HG03196 (cell line): Measurements from ENCODE around the gene BACE2.
"Not testable (repeated sequence)": the region's sequence is repeated elsewhere in the genome, so short reads cannot be mapped to it uniquely, and the experiment has no call there.

Experiments used
- ATAC-seq: cut with Tn5 transposase; IDR thresholded peaks from one replicate; pipeline ENCODE4 v1.9.1; 2021; ENCODE audit not compliant: unreplicated experiment

The BACE2 gene

DNA sequence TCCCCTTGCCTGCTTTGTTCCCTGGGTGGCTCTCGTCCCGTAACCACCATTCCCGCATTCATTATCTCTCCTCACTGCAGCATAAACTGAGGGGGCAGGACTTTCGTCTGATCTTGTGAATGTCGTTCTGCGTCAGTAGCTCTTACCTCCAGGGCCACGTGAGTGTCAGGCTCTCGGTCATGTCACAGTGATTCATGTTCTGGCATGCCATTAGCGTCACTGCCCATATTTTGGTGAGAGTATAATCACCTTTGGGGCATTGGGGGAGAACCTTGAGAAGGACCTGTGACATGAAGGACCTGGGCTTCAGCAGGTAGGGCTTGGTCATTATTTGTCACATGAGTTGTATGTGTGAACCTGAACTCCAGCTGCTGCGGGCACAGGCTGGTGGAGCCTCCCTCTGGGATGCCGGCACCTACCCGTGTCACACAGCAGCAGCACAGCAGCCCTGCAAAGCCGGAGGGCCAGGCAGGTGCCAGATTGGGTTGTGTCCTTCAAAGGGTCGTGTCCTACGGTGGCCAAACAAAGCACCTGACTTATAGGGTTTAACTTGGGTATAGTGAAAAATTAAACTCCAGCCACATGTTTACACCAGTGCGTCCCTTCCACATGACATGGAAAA is 68.5 kb downstream of the BACE2 start:
- no peak for ATAC-seq

DNA sequence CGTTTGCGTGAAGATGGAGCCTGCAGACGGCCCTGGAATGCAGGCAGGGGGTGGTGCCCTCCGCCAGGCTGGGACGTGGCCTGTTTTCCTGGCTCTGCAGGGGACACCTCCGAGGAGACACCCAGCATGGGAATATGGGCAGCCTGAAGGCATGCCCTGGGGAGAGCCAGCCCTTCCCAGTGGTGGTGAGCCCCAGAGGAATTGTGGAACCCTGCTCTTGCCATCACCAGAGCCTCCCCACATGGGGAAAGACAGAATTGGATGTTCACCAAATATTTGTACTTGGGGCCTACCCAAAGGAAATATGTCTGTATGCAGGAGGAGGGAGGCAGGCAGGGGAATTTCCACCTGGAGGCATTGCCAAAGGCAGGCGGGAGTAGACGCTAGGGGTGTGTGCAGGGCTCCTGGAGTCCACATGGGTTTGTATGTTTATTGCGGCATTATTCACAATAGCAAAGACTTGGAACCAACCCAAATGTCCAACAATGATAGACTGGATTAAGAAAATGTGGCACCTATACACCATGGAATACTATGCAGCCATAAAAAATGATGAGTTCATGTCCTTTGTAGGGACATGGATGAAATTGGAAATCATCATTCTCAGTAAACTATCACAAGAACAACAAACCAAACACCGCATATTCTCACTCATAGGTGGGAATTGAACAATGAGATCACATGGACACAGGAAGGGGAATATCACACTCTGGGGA is 70.3 kb downstream of the BACE2 start:
- ATAC-seq: not testable (repeated sequence)

DNA sequence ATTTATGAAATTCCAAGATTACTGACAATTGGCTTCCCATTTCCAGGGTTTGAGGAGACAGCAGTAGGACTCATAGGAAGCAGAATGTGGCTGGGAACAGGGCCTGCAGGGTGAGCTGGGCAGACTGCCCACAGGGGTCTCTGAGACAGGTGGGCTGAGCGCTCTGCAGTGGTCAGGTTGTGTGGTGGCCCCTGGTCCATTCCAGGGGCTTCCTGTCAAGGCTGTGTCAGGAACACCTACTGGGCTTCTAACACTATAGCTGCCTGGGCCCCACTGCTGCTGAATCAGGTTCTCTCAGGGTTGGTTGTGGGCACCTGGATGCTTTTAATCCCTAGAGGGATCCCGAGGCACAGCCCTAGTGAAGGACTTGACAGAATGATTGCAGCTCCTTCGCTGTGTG is 72.1 kb downstream of the BACE2 start:
- no peak for ATAC-seq

GRCh38 chr21:41241341-41241740 is 73.4 kb downstream of the BACE2 start:
- no peak for ATAC-seq

DNA sequence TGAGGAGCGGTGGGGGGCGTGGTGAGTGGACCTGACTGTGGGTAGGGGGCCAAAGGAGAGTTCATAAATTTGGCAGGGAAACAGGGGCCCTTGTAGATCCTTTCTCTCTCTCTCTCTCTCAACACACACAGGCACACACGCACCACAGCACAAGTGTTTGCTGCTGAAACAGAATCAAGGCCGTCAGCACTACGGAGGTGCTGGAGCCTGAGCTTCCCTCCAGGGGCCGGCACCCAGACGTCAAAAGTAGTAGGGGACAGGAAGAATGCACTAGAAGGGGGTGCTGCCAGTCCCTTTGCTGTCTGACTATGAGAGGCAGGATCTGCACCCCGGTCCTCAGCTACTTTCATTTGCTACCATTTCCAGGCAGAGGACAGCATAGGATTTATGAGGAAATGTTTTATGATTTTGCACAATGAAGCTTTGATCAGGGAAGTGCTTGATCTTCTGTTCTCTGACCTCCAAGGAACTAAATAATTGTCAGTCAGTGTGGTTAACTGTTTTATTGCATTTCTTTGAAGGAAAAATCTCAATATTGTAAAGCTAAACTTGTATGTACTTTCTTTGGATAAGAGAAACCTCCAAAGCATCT is 74.4 kb downstream of the BACE2 start:
- ATAC-seq: no peak

- ATAC-seq: no peak
These were observed 75.1 kb downstream of the BACE2 start for GRCh38 chr21:41243107-41243506.

- ATAC-seq: not testable (repeated sequence)
These were observed 76.4 kb downstream of the BACE2 start for GRCh38 chr21:41244266-41244880.

GRCh38 chr21:41245509-41246135 is 77.7 kb downstream of the BACE2 start:
- ATAC-seq: no peak

- ATAC-seq: no peak
These were observed 78.8 kb downstream of the BACE2 start for GRCh38 chr21:41246808-41247207.

GRCh38 chr21:41247561-41248545 is 79.9 kb downstream of the BACE2 start:
- ATAC-seq: no peak

GRCh38 chr21:41249476-41249875 is 81.5 kb downstream of the BACE2 start:
- ATAC-seq: no peak

GRCh38 chr21:41250519-41250918 is 82.6 kb downstream of the BACE2 start:
- ATAC-seq: no peak

DNA sequence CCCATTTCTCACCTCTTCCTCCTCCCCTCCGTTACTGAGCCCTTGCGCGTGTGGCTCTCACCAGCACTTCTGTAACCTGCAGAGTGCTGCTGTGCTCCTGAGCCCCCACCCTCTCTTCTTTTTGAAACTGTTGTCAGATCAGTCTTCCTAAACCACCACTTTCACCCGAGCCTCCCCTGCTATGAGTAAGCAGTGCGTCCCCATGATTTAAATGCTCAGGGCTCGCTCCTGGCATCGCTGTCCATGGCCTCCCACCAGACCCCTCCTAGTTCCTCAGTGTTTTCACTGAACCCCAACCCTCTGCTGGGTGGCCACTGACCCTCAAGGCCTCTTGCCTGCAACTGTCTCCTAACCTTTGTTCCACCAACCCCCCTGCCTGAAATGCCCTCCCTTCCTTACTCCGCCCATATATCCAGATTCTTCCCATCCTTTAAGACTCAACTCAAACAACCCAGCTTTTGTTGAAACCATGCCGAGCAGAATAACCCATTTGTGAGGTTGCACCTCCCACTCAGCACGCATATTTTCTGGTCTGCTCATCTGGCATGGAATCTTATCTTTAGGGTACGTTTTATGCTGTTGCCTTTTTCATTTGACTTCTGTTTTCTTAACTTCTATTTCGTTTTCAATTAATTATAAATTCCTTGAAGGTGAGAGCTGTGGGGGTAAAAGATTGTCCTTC is 84.1 kb downstream of the BACE2 start:
- no peak for ATAC-seq

DNA sequence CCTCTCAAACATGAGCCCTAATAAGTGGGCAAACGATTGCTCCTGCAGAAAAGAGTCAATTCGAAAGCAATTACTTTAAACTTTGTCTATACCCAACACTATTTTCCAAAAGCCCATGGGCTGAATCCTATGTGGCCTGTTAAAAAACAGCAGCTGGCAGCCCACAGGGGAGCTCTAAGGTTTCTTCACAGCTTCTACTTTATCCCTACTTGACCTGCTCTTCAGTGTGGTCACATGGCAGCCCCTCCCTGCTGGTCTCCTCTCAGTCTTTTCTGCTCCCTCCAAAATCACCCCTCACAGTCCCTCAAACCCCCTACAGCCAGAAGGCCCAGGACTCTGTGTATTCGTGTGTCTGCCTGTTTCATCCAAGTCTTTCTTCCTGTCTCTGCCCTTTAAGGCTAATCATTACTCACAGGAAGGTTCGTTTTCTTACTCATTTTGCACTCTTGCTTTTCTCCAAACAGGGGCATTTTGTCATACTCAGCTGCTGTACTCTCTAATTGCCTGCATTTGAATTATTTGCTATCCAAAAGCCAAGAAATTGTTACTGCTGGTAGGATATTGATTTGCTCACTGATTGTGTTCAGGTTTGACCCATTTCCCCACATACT is 86.2 kb downstream of the BACE2 start:
- no peak for ATAC-seq

DNA sequence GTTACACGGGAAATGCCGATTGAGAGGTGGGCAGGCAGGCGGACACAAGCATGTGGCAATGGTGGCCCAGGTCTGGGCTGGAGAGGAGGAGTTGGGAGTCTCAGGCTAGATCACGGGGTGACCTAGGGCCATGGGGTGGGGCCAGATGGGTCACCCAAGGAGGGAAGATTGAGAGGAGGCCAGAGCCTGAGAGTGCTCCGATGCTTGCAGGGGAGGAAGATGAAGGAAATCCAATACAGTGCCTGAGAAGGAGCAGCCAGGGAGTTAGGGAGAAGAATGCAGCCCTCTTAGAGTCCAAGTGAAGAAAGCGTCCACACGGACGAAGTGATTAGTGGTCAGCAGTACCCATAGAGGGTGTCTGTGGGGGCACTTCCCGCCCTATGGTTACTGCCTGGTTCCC is 87.2 kb downstream of the BACE2 start:
- ATAC-seq: no peak

DNA sequence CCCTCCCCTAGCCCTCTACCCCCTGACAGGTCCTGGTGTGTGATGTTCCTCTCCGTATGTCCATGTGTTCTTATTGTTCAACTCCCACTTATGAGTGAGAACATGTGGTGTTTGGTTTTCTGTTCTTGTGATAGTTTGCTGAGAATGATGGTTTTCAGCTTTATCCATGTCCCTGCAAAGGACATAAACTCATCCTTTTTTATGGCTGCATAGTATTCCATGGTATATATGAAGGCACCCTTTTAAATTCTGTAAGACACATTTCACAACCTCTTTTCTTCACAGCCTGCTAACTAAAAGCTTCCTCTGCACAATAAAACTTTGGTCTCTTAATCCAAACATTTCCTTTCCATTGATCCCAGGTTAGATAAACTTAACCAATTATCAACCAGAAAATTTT is 88.3 kb downstream of the BACE2 start:
- ATAC-seq: not testable (repeated sequence)

GRCh38 chr21:41256771-41257702 is 89.1 kb downstream of the BACE2 start:
- ATAC-seq: no peak

DNA sequence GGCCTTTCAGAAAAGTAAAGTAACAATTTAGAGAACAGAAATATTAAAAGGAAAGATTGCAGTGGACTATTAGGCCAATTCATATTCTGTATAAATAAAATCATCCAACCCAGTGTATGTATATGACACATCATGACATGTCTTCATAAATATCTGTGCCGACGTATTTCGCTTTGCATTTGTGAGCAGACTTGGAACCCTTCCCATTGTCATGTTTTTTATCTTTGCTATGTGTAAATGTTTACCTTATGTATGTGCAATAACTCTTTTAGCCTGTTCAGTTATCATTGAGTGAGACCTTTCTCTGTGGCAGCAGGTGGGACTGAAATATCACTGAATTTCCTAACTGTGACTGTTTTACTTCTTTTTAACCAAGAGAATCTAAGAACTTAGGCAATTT is 90.7 kb downstream of the BACE2 start:
- no peak for ATAC-seq
